Neuron (in vitro differentiated cells): ENCODE measurements around the gene CCDC8.
"Not testable (repeated sequence)": the region's sequence is repeated elsewhere in the genome, so short reads cannot be mapped to it uniquely, and the experiment has no call there.

Experiments
- H2AFZ ChIP-seq: one replicate; pipeline ENCODE4 v1.6.1; 2013; ENCODE audit warnings: low read depth, mild to moderate bottlenecking, inconsistent platforms, low read length, moderate library complexity
- H3K27me3 ChIP-seq: one replicate; pipeline ENCODE4 v1.6.1; 2013; ENCODE audit warnings: low read length; ENCODE audit not compliant: insufficient read depth
- H3K36me3 ChIP-seq: one replicate; pipeline ENCODE4 v1.6.1; 2013; ENCODE audit warnings: low read length; ENCODE audit not compliant: insufficient read depth
- H3K4me1 ChIP-seq: one replicate; pipeline ENCODE4 v1.6.1; 2013; ENCODE audit warnings: low read length; ENCODE audit not compliant: insufficient read depth
- H3K4me3 ChIP-seq: 2 replicates; pipeline ENCODE4 v1.5.1; 2013; ENCODE audit warnings: mild to moderate bottlenecking, low read length, moderate library complexity
- H3K9me3 ChIP-seq: one replicate; pipeline ENCODE4 v1.6.1; 2013; ENCODE audit warnings: low read length

The CCDC8 gene

DNA sequence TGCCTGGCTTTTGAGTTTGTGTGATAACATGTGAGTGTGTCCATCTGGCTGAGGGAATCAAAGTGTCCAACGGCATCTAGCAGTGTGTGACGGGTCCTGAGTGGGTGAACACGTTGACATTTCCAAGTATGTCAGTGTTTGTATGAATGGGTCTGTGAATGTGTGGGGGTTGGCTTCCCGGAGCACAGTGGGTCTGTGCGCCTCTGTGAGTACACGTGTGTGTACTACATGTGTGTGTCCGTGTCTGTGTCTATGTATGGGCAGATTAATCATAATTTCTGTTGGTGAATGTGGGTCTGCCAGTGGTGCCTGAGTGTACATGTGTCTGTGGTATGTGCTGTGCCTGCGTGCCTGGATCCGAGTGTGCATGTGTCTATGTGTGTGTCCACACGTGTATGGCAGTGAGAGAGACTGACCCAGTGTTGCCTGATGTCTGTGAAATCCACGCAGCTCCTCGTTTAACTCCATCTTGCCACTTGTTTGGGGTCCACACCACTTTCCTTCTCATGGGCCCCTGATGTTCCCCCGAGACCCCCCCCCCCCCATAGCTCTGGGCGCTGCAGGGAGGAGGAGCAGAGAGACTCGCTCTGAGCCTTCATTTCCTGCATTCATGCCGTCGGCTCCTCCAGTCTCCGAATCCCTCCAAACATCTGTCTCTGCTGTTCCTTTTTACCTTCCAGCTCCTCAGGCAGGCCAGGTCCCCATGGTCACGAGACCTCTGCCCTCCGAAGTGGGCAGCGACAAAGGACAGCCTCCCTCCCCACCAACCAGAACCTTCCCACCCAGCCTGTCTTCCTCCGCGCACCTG is 5.3 kb downstream of the CCDC8 start:
- Histone ChIP-seq H3K36me3 (peaks cover 7% of the 10 kb centered on the region), H3K9me3 (no peaks in the 10 kb centered on the region), H2AFZ (no peak overlapping the region), H3K27me3 (no peaks in the 10 kb centered on the region), H3K4me1 (peaks cover 45% of the 10 kb centered on the region), H3K4me3 (no peak overlapping the region)

DNA sequence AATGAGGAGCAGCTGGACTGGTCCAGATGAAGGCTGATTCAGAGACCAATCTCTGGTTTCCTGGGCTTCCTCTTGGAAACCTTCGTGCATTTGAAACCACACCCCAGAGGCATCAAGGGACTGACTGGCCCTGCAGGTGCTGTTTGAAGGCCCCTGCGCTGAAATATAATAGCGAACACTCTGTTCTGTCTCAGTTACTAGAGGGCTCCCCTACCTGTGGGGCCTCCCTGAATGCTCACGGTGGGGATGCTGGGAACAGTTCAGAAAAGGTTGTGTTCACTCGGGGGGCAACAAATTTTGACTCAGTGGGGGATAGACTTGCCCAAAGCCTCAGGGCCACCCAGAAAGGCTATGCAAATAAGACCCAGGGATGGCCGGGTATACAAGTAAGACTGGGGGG is 6.4 kb downstream of the CCDC8 start:
- Histone ChIP-seq H3K9me3 (no peaks in the 10 kb centered on the region), H3K27me3 (no peaks in the 10 kb centered on the region), H3K4me3 (no peak overlapping the region), H2AFZ (no peak overlapping the region), H3K4me1 (peaks cover 36% of the 10 kb centered on the region), H3K36me3 (peaks cover 7% of the 10 kb centered on the region)

DNA sequence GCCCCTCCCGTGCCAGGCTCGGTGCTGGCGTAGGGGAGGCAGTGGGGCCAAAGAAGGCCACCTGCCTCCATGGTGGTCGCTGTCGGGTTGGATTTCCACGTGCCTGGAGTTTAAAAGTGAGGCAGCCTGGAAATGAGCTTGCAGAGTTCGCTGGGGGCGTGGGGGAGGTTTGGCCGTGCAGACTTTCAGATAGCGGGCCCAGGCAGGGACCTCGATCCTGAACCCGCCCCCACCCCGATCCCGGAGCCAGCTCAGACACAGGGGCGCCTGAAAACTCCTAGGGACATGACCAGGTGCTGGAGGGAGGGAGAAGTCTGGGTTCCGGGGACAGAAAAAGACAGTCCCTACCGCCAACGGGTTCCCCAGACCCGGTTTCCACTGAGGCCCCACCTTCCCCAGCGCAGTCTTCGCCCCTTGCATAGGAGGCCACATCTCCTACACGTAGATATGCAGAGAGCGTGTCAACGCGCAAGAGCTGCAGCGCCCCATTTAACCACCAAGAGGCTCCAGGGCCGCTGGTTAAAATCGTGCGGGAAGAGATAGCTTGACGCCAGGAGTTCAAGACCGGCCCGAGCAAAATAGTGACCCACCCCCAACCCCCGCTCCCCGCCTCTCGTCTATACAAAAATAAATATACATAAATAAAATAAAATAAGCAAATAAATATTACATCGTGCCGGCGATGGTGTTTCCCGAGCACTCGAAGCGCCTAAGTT is 8.5 kb downstream of the CCDC8 start:
- Histone ChIP-seq H2AFZ (no peak overlapping the region), H3K4me3 (no peak overlapping the region), H3K36me3 (no peaks in the 10 kb centered on the region), H3K9me3 (no peaks in the 10 kb centered on the region), H3K4me1 (peaks cover 23% of the 10 kb centered on the region), H3K27me3 (no peaks in the 10 kb centered on the region)

DNA sequence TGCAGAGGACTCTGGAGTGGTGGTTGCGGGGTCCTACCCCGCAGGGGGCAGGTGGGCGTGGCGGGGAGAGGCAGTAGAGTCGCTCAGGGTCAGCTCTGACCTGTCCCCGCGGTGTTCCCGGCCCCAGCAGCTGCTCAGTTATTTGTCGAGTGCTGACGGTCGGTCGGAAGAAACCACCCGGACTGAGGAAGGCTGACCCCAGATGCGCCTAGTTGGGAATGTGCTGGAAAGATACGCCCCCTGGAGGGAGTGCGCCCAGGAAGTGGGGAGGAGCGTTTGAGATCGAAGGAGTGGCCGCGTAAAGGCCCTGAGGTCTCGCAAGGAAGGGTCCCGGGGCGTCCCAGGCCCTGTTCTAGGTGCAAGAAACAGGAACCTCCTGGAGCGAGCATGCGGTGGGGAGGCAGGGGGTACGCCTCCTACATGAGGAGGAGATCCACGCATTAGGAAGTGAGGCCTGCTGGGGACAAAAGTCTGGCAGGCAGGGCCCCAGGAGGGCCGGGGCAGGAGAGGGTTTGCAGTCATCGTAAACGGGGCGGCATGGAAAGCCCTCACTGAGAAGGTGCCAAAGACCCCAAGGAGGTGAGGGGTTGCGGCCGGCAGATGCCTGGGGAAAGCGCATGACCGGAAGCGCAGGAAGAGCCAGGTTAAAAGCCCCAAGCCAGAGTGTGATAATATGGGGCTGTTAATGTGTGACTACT is 9.2 kb downstream of the CCDC8 start:
- H2AFZ ChIP-seq, result peak overlapping the region; percentile 40
- H3K4me1 ChIP-seq, result peaks cover 21% of the 10 kb centered on the region
- no peaks in the 10 kb centered on the region for H3K9me3 ChIP-seq
- H3K27me3 ChIP-seq, result no peaks in the 10 kb centered on the region
- no peaks in the 10 kb centered on the region for H3K36me3 ChIP-seq
- H3K4me3 ChIP-seq, result no peak overlapping the region

DNA sequence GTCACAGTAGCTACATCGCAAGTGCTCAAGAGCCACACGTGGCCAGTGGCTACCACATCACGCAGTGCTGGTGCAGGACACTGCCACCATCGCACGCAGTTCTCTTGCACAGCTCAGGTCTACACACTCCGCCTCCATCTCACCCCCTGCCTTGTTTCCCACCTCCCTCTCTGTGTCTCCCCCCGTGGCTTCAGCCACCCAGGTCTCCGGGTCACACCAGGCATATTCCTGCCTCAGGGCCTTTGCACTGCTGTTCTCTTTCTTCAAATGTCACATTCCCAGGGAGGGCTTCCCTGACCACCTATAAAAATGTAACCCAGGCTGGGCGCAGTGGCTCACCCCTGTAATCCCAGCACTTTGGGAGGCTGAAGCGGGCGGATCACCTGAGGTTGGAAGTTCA is 10.6 kb downstream of the CCDC8 start:
- Histone ChIP-seq H3K4me3 (no peak overlapping the region), H3K9me3 (no peaks in the 10 kb centered on the region), H3K27me3 (no peaks in the 10 kb centered on the region), H3K36me3 (no peaks in the 10 kb centered on the region), H2AFZ (no peak overlapping the region), H3K4me1 (peaks cover 12% of the 10 kb centered on the region)

DNA sequence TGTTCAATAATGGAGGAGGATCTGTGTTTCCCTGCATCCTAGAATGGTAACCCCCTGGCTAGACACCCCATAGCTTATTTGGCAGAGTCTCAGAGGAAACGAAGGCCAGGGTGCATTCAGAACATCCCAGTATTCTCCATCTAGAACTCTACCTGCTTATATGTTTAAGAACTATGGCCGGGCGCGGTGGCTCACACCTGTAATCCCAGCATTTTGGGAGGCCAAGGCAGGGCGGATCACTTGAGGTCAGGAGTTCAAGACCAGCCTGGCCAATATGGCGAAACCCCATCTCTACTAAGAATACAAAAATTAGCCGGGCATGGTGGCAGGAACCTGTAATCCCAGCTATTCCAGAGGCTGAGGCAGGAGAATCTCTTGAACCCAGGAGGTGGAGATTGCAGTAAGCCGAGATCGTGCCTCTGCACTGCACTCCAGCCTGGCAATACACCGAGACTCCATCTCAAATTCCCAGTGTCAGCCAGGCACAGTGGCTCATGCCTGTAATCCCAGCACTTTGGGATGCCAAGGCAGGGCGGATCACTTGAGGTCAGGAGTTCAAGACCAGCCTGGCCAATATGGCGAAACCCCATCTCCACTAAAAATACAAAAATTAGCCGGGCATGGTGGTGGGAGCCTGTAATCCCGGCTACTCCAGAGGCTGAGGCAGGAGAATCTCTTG is 15.4 kb downstream of the CCDC8 start:
- H3K9me3 ChIP-seq, H3K4me1 ChIP-seq, H3K27me3 ChIP-seq, H2AFZ ChIP-seq, H3K4me3 ChIP-seq, H3K36me3 ChIP-seq: not testable (repeated sequence)

DNA sequence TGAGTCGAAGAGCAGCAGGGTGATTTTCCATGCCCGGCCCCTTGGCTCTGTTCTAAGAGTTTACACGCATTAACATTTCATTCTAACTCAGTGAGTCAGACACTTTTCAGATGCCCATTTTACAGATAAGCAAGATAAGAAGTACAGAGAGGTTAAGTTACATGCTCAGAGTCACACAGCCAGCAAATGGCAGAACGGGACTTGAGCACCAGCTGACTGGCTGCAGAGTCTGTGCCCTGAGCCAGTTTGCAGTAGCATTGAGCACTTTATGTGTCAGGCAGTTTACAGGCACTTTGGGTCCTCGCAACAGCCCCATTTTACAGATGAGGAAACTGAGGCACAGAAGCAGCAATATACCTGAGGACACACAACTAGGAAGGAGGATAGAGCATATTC is 19.0 kb downstream of the CCDC8 start:
- no peak overlapping the region for H2AFZ ChIP-seq
- H3K36me3 ChIP-seq, result peaks cover 24% of the 10 kb centered on the region
- no peaks in the 10 kb centered on the region for H3K9me3 ChIP-seq
- no peaks in the 10 kb centered on the region for H3K4me1 ChIP-seq
- no peaks in the 10 kb centered on the region for H3K27me3 ChIP-seq
- no peak overlapping the region for H3K4me3 ChIP-seq

DNA sequence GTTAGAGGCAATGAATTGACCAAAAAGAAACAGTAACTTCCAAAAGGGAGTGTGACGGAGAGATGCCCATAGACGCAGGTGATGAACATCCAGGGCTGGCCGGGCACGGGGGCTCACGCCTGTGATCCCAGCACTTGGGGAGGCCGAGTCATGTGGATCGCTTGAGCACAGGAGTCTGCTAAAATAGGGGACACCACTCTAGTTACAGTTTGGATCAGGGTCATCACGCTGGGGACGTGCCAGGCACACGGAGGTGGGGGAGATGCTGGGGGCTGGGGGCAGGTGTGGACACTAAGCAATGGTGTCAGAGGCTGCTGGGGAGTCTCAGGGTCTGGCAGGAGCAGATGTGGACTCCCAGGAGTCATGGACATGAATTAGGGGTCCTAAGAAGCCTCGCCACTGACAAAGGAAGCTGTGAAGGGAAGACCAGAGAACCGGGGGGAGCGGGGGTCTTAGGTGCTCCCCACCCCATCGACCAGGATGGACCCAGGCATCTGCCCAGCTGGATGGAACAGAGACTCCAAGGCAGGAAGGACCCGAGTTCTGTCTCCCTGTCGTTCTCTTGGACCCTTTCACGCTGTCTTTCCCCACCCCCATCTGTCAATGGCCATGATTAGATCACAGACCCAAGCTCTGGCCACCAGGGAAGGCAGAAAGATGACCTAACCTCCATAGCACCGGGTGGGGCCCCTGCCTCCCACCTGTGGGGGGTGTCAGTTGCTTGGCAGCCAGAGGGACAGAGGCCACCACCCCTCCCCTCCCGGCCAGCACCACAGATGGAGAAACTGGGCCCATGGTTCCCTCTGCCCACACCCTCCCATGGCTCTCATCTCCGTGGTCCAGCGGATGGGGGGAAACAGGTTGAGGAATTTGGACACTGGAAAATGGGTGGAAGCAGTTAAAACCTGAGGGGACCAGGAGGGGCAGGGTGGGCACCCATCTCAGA is 19.6 kb downstream of the CCDC8 start:
- H3K4me1 ChIP-seq, result no peaks in the 10 kb centered on the region
- H3K4me3 ChIP-seq, result no peak overlapping the region
- no peak overlapping the region for H2AFZ ChIP-seq
- H3K36me3 ChIP-seq, result peaks cover 28% of the 10 kb centered on the region
- no peaks in the 10 kb centered on the region for H3K27me3 ChIP-seq
- H3K9me3 ChIP-seq, result no peaks in the 10 kb centered on the region

DNA sequence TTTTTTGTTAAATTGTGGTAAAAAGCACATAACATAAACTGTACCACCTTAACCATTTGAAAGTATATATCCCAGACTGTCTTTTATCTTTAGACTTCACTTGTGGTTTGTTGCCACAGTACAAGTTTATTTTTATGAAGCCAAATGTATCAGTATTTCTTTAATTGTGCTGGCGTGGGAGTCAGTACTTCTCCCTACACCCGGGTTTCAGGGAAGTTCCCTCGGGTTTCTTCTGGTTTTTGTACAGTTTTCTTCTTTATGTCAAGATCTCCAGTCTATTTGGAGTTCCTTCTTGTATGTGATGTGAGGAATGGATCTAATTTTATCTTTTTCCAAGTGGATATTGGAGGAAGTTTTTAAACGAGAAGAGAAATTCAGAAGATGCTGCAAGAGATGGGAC is 20.5 kb downstream of the CCDC8 start:
- Histone ChIP-seq H3K4me1 (no peaks in the 10 kb centered on the region), H3K27me3 (no peaks in the 10 kb centered on the region), H2AFZ (no peak overlapping the region), H3K4me3 (no peak overlapping the region), H3K36me3 (peaks cover 37% of the 10 kb centered on the region), H3K9me3 (peaks cover 1% of the 10 kb centered on the region)

DNA sequence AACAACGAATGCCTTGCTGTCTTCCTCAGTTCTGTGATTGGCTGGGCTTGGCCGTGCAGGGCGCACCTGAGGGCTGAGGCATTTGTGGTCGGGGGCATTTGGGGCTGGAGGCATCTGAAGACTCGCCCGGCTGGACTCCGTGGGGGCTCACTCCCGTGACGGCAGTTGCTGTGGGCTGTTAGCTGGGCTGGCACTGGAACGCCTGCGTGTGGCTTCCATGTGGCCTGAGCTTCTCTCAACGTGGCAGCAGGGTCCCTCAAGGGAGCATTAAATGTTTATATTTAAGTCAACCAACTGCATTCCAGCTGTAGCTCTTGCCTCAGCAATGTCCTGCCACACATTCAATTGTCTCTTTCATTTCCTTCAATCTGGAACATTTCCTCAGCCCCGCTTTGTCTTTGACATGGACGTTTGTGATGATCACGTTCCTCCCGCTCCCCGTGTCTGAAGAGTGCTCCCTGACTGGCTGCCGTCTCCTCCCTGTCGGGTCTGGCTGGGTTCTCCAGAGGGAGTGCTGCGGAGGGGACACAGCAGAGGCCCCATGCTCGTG is 21.0 kb downstream of the CCDC8 start:
- Histone ChIP-seq H2AFZ (no peak overlapping the region), H3K4me1 (no peaks in the 10 kb centered on the region), H3K36me3 (peaks cover 42% of the 10 kb centered on the region), H3K27me3 (no peaks in the 10 kb centered on the region), H3K4me3 (no peak overlapping the region), H3K9me3 (peaks cover 1% of the 10 kb centered on the region)

DNA sequence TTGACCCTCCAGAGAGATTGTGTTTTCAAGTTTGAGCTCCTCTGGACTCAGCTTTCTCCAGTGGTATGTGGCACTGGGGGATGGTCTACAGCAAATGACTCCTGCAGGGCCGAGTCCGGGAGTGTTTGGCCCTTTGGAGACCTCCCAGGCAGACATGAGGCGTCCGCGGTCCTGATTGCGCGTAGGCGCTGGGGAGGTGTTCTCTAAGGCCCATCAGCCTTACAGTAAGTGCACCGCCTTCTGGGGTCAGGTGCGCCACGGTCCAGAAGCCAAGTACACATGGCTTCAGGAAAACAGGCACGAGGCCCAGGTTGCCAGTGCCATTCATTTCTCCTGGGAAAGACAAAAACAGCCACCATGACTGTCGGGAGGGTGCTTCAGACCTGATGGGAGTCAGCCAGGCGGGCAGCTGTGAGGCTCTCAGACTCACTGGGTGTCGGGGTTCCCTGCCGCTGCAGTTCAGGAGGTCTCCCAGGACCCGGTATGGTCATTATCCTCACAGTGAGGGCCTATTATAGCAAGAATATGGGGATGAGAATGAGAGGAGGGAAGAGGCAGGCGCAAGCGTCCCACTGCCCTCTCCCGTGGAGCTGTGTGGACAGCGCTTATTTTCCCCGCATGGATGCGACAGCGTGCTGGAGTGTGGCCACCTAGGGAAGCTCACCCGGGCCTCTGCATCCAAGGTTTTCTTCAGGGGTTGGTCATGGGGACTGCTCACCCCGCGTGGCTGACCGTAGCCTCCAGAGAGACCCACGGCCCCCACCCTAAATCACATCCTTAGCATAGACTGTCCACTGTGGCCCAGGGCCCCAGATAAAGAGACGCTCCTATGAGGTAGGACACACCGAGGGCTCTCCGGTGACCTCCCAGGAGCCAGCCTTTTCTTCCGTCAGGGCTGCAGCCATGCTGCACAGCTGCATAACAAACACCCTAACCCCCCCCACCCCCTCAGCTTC is 21.8 kb downstream of the CCDC8 start:
- no peaks in the 10 kb centered on the region for H3K4me1 ChIP-seq
- no peaks in the 10 kb centered on the region for H3K27me3 ChIP-seq
- H2AFZ ChIP-seq, result no peak overlapping the region
- H3K9me3 ChIP-seq, result peaks cover 1% of the 10 kb centered on the region
- no peak overlapping the region for H3K4me3 ChIP-seq
- H3K36me3 ChIP-seq, result peaks cover 49% of the 10 kb centered on the region
